NCI-H2029 treated with DMSO at 0.1 percent for 48 hours (cell line): ENCODE data around the gene ZNF521.

ENCODE experiments used
- DNase-seq: peaks from one replicate; lab custom pipeline; 2025; lab: John Stamatoyannopoulos, UW

Gene ZNF521

GRCh38 chr18:25335676-25336075, 16.3 kb downstream of the ZNF521 start:
- DNase-seq: no peak

GRCh38 chr18:25335062-25335461, 16.9 kb downstream of the ZNF521 start:
- no peak for DNase-seq

DNA sequence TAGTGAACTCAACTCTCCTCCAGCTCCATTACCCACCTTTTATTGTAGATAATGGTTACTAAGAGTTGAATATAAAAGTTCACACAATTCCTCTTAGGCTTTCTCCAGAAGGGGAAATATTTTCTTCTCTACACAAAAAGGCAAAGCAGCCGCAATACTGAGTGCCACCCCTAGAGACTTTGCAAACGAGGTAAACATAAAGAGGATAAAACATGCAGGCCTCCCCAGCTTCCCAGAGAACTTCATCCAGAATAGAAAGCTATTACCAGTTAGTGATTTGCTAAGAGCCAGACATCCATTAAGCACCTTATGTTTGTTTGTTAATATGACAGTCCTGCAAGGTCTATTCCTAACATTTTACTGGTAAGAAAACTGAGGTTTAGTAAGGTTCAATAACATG, 17.4 kb downstream of the ZNF521 start:
- DNase-seq: no peak

GRCh38 chr18:25332002-25332401, 20.0 kb downstream of the ZNF521 start:
- DNase-seq: no peak

GRCh38 chr18:25329783-25330182, 22.2 kb downstream of the ZNF521 start:
- DNase-seq: no peak

- no peak for DNase-seq
These were observed 24.4 kb downstream of the ZNF521 start for GRCh38 chr18:25327584-25327983.

DNA sequence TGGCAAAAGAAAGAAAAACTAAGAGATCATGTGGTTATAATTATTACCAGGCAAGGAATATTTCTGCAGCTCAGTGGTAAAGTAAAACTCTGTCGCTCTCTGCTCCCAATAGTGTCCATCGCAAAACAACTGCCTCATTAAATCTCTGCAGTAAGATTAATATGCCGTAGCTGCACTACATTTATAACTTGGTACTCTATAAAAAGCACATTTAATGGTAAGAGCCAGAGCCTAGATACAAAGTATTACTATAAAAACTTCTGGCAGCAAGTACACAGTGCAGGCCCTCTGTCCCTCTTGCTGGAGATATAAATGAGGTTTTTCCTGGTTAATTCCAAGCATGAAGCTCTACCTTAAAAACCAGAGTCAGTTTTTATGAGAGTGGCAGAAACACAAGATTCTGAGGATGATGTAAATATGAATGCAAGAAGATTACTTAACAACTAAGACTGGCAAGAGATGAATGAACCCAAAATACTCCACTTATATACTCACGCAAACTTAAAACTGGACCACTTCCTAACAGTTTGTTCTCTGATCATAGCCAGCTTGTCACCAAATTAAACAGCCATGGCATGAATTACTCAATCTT, 25.5 kb downstream of the ZNF521 start:
- DNase-seq: no peak

DNA sequence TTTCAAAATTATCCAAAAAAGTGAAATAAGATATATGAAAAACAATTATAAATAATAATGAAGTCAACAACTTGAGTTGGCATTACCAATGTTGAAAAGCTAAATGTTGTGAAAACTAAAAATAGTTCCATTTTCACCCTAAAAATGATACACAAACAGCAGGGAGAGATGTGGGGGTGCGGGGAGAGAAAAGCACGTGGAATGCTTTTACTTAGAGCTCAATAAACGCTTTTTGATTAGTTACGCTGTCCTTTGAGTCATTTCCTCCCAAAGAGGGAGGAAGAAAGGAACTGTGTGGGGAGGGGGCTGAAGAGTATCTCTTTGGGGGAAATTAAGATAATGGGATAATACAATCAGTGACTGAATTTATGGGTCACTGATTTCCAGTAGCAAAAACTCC, 29.2 kb downstream of the ZNF521 start:
- DNase-seq: no peak

DNA sequence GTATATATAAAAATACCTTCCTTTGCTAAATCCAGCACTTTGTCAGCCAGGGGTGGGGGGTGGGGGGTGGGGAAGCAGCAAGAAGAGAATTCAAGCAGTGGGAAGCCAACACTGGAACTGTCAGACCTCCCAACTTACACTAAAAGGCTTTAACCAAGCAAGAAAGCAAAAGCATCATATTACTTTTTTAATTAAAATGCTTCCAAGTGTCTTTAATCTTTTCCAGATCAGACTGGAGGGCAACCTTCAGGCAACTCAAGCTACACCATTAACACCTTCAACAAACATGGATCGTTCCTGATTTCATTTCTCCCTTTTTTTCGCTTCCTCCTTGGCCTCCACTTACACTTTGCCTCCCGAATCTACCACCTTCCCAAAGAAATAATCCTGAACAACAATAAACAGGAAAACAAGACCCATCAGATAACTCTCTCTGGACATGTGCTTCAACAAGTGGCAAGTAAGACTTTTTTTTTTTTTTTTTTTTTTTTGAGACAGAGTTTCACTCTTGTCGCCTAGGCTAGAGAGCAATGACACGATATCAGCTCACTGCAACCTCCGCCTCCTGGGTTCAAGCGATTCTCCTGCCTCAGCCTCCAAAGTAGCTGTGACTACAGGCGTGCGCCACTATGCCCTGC, 35.5 kb downstream of the ZNF521 start:
- no peak for DNase-seq

DNA sequence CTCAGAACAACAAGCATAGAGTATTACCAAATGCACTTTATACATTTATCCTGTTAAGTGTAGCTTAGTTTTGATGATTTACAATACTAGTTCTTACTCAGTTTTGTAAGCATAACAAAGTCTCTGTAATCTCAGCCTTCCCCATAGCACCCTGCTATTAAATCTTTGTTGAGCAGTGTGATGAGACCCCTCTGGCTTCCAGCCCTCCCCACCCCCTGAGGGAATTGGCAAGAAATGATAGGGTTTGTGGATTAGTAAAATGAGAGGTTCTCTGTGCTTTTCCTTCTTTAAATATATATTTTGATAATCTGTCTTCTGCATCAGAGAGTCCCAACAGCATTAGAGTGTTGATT, 37.2 kb downstream of the ZNF521 start:
- DNase-seq: no peak

GRCh38 chr18:25314151-25314837, 37.7 kb downstream of the ZNF521 start:
- no peak for DNase-seq

GRCh38 chr18:25313268-25313667, 38.7 kb downstream of the ZNF521 start:
- no peak for DNase-seq

DNA sequence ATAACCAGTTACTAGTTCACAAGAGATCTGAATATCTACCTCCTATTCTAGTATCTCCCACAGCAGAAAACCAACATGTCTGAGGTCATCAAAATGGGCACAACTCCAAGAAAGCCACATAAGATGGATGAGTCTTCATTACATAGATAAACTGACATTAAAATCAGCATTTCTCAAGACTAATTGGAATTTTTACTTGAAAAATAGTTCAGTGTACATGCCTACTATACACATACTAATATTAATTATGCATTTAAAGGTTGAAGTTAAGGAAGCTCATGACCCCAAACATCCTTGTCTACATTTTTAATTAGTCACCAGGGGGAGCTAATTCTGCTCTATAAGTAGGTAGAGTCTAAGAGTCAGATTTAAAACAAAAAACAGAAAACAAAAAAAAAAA, 41.9 kb downstream of the ZNF521 start:
- no peak for DNase-seq

GRCh38 chr18:25308381-25308780, 43.6 kb downstream of the ZNF521 start:
- DNase-seq: no peak

DNA sequence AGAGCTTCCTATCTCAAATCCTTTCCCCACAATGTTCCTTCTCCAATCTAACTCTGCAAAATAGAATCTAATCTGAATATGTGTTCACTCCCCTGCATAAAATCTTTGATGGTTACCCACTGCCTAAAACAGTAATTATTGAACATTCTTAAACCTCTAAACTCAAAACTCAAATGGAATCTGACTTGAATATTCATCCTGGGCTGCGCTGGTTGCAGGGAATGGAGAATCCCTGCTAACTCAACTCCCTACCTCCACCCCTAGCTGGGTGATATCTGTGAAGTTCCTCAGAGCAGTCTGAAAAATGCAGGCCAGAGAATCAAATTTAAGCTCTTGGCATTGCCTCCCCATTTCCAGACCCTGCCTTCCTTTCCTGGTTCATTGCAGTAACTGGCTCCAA, 44.8 kb downstream of the ZNF521 start:
- no peak for DNase-seq

DNA sequence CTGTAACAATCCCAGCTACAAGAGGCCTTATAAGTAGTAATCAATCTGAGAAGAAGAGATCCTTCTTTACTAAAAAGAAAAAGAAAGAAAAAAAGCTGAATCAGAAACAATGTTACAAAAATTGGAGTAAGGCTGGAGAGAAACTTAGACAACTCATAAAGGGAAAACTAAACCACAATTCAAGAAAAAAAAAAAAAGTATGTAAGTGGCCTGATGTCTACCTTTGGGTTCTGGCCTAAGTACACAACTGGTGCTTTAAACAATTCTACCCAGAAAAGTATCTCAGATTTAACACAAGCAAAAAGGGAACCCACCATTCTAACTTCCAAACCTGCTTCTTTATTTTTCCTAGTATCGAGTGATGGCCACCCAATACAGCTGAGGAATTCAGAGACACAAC, 45.3 kb downstream of the ZNF521 start:
- DNase-seq: no peak

- no peak for DNase-seq
These were observed 46.4 kb downstream of the ZNF521 start for GRCh38 chr18:25305584-25305983.

DNA sequence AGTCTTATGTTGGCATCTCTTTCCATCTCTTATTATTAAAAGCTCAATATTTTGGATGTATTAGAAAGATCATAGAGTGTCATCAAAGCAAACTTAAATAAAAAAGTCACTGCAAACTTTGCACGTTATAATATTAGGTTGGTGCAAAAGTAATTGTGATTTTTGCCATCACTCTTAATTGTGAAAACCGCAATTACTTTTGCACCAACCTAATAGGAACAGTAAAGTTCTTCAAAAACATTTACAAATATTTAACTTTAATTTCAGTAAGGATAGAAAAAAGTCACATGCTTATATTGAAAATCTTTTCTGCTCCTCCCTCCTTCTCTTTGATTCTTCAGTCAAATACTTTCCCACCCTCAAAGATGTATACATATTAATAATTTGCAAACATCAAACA, 51.5 kb downstream of the ZNF521 start:
- DNase-seq: no peak

DNA sequence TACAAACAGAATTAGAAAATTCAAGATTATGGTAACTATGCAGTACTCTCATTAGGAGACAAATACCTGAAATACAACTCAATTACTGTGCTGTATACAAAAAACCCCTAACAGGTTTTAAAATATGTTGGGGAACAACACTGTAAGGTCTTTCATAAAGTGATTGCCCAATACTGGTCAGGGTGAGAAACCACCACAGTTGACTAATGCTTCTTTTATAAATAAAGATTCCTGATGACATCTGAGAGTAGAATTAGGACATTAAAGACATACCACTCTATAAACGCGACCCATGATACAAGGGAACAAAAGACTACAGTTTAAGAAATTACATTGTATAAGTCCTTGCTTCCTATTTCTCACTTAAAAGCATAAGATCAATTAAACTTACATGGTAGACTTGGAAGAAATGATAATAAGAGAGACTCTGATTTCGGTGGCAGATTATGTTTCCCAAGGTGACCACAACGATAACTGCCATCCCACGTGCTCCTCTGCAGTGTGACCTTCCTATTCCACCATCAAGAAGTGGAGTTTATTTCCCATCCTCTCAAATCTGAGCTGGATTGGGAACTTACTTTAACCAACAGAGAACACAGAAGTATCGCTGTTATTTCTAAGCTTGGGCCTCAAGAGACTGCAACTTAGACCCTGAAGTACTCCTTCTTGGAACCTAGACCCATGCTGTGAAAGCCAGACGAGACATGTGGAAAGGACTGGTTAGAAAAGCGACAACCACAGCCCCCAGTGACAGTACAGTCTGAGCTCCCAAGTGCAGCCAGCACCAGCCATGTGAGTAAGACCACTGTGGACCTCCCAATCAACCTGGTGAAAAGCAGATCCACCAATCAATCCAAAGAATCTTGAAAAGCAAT, 52.3 kb downstream of the ZNF521 start:
- DNase-seq: no peak

DNA sequence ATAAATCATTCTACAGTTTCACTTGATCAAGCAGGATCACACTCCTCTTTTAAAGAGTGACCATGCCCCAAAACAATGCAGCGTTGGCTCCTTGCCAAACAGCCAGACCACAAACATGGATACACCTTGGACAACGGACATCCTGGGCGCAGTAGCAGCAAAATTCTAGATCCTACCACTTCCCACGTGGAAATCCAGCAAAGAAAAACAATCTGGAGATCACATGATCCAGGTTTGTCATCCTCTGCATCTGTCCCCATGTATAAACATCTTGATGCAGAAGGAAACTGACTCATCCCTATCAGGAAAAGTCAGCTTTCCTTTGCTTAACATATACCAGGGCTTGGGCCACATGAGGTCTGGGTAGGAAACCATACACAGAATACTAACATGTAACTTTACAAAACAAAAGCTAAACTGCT, 53.1 kb downstream of the ZNF521 start:
- no peak for DNase-seq

DNA sequence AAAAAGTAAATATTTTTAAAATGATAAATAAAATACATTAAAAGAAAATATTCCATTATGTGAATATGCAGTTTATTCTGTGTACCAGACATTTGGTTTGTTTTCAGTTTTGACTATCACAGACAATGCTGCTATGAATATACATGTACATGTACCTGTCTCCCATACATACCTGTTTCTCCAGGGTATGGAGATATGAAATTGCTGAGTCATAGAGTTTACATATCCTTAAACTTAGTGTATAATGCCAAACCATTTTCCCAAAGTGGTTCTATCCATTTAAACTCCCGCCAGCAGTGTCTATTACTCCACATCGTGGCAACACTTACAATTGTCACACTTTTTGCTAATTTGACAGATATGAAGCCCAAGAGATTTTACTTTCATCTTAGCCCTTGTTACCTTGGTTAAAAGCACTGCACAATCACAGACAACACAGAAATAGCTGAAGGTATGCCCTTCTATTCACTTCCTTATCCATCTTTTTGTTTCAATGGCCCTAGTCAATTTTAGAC, 56.3 kb downstream of the ZNF521 start:
- no peak for DNase-seq

DNA sequence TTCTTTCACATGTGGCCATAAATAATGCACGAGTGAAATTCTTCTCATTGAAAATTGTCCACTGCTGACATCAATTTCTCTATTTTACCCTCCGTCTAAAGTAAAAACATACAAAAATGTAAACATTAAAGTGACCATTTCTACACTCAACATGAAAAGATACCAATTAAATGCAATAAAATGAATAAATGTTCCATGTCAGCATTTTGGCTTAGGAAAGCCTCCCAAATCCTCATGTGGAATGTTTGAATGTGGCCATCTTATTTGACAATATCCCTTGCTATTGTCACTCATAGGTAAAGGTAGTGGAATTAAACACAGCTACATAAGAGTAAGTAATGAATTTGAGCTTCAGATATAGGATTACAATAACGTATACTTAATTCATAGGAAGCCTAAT, 60.8 kb downstream of the ZNF521 start:
- no peak for DNase-seq
